ENCODE results near the gene LEAP2.

LEAP2 gene

DNA sequence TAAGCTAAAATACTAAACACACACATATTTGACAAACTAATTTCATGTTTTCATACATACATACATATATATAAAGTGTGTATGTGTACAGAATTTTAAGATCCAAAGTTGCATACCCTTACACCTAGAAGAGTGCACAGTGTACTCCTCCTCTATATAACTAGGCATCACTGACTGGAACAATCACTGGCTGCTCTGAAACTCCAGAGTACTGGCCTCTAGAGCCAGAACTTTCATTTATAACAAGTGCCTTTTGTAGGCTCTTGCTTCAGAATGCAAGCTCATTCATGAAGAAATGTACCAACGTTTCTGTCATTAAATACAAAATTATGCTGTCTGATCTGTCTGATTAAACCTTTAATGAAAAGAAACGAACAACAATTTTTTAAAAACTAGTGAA is 4.0 kb downstream of the LEAP2 start:
- DNase-seq (ENCODE audit: low read depth in 1 of 2, low spot score in 1 of 2), result no peak

DNA sequence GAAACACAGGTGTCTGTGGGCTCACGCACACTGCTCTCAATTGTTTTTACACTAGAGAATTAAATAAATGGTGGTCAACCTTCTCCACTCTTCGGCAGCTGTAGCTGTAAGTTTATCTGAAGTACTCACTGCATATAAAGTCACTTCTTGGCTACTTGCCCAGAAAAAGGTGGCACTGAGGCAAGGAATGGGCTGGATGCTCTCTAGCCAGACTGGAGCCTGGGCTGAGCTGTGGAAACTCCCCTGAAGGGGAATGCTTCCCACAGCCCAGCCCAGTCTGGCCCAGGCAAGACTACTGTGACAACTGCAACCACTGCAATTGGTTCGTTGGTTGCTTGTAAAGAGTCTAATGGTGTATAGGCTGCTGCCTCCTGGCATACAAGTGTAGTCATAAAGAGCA is 4.5 kb downstream of the LEAP2 start:
- DNase-seq (ENCODE audit: low read depth in 1 of 2, low spot score in 1 of 2), result no peak

DNA sequence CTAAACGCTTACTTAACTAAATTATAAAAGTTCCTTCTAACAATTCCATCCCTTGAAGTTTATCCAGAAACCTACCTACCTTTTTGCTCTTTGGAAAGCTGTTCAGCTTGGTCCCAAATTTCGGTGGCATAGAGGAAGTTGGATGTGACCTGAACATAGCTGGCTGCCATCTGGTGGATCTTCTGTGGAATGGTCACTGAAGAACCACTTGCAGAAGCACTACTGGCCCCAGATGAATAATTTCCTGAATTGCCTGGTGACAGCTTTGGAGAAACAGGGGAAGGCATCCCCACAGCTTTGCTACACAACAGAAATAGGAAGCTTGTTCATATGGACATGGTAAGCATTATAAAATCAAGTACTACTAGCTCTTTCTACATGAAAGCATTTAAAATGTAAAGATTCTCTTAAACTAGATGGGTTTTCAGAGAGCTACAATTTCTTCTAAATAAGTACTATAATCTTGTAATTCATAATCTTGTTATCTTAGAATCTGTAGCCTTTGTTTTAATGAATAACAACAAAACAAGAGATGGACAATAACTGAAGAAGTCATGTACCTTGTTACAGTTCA is 9.9 kb downstream of the LEAP2 start:
- DNase-seq (ENCODE audit: low read depth in 1 of 2, low spot score in 1 of 2), result no peak

DNA sequence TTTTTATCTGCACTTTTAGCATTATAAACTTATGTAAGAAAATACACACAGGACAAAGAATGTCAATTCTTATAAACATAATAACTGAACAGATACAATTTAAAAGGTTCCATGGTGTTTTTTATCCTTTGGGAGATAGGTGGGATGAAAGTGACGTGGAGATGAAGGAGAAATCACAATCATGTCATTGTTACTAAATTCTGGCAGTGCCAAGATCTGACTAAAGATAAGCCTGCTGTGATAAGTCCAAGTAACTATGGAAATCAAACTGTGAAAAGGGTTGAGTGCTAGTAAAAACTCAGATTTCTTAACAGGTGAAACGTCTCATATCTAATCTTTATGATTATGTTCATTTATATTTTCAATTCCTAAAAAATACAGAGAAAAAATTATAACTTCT is 11.1 kb downstream of the LEAP2 start:
- no peak for DNase-seq (ENCODE audit: low read depth in 1 of 2, low spot score in 1 of 2)

DNA sequence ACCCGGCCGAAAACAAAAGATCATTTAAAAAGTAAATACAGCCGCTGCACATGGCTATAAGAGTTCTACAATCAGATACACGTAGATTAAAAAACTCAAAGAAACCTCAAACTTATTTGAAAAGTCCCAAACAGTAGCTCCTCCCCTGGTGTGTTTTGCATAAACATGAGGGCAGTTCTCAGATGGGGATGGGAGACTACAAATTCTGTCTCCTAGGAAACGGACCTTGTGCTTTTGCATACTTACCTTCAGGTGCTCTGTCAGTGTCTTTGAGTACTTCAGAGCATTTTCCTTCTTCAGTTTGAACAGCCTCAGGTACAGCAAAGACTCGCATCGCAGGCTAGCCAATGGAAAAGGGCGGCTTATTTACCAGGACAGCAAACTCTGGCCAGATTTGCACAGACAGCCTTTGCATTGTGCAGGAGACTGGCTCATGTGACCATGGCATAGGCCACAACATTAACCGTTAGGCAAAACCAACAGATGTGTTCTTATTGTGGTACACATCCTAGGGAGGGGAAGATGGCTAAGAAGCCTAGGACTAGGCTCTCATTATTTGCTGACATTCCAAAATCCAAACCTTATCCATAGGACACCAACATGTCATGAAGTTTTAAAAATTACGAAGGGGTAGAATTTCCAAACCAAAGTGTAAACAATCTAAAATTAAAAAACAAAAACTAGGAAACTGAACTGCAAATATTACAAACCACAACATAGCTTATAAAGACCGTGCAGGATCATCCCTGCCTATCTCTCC is 12.8 kb downstream of the LEAP2 start:
- no peak for DNase-seq (ENCODE audit: low read depth in 1 of 2, low spot score in 1 of 2)

DNA sequence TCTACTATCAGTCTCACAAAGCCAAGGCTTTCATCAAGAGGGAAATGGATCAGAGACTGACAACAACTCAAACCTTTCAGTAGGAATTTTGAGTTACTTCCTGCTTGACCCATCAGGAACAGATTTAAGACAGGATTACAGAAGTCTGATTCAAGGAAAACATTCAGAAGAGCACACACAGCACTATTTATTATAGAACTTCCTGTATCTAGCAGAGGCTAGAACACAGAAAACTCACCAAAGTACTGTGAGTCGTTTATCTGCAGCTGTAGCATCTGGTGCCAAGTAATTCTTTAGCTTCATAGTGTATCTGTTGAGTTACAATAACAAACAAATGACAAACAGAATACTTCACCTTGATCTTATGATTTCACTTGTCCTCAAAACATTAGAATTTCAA is 13.8 kb downstream of the LEAP2 start:
- no peak for DNase-seq (ENCODE audit: low read depth in 1 of 2, low spot score in 1 of 2)

DNA sequence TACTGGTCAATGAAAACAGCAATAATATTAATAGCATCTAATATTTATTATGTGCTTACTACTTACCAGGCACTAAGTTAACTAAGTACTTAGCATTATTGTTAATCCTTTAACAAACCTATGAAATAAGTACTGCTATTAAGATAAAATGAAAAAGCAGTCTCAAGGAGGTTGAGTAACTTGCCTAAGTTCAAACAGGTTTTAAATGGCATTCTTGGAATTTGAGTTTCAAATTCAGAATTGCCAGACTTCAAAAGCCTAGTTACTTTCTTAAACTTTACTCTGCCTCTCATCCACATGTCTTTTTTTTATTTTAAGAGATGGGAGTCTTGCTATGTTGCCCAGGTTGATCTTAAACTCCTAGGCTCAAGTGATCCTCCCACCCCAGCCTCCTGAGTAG is 16.0 kb downstream of the LEAP2 start:
- DNase-seq (ENCODE audit: low read depth in 1 of 2, low spot score in 1 of 2), result no peak

DNA sequence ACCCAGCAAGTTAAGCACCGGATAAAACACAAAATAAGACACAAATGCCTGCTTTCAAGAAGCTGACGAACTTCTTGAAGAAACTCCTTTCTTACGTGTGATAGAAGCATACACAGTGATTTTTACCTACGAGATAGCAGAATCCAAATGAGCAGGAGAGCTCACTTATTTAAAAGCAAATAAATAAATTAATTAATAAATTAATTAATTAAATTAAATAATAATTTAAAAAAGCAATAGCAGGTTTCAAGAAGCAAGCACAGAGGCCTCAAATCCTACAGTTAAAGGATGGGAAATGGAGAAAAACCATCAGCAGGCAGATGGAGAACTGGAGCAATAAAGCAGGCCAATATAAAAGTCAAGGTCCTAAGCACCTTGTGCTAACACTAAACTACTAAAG is 17.3 kb downstream of the LEAP2 start:
- no peak for DNase-seq (ENCODE audit: low read depth in 1 of 2, low spot score in 1 of 2)

DNA sequence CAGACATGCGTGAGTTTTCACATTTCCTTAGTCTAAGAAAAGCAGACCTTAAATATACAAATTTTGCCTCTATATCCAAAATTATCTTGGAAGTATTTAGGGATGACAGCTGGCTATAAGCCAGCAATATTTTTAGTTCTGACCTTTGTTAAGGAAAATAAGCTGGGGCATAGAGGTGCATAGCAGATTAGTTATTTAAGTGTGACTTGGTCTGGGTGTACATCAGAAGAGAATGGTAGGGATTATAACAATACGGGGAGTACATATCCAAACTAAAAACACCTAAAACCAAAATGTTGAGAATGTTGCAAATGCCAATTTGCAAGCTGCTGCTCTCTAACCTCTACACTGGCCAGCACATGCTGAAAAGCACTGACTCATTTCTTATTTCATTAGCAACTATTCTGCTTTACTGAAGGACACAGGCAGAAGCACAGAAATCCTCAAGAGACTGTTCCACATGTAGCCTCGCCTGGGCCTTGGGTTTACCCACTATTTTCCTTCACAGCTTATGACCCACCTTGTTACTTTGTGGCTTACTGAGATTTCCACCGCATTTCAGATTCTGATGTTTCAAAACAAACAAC is 22.3 kb downstream of the LEAP2 start:
- no peak for DNase-seq (ENCODE audit: low read depth in 1 of 2, low spot score in 1 of 2)

DNA sequence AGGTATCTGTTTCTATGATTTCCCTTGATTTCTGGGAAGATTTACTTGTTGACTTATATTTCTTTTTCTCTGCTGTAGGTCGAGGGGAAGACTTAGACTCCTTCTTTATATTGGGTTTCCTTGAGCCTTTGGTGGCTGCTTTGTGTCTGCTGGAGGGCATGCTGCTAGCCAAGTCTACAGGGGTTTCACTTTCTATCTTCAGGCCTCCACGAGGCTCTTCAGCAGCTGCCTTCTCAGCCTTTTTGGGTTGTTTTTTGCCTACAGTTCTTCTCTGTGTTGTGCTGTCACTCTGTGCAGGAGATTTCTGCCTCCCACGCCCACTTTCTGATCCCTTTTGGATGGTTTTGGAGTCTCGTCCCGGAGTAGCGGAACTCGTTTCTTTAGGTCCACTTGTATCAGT is 23.2 kb downstream of the LEAP2 start:
- no peak for DNase-seq (ENCODE audit: low read depth in 1 of 2, low spot score in 1 of 2)

DNA sequence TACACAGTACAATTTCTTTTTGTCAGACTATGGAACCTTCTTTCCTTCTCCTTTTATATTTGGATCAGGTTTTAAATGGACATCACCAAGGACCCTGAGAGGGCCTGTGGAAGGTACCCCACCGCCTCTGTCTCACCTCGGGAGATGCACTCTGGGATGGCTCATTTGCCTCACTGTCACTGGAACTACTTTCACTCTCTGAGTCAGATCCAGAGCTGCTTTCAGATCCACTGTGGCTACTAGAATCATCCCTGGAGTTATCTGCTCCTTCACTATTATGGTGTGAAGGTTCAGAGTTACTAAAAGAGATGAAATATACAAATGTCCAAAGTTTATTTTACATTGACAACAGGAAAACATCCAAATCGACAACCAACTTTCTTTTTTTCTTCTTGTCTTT is 24.6 kb downstream of the LEAP2 start:
- DNase-seq (ENCODE audit: low read depth in 1 of 2, low spot score in 1 of 2), result no peak

DNA sequence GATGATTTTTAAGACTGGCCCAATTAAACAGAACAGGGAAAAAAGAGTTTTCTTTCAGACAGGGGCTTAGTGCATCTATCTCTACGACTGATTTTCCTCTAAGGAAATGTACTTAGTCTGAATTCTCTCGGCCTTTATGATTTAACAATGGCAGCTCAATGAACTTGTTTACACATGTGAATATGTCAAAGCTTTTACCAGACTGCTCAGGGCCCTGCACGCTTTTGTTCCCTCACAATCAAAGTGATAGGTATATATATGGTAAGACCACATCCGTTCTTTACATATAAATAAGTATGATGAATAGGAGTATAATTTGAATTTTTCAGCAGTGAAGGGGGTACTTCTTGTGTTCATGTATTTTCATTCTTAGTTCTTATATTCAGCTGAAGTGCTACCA is 27.6 kb downstream of the LEAP2 start:
- no peak for DNase-seq (ENCODE audit: low read depth in 1 of 2, low spot score in 1 of 2)

DNA sequence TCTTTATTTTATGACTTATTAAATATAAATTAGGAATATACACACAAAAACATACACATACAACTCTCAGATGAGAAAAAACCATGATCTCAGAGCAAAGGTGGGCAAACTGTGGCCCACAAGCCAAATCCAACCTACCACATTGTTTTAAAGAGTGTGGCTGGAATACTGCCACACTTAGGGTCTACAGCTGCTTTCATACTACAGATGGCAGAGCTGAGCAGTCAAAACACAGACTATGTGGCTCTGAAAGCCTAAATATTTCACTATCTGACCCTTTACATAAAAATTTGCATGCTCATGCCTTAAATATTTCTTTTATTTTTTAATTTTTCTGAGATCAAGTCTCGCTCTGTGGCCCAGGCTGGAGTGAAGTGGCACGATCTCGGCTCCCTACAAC is 28.3 kb downstream of the LEAP2 start:
- no peak for DNase-seq (ENCODE audit: low read depth in 1 of 2, low spot score in 1 of 2)

DNA sequence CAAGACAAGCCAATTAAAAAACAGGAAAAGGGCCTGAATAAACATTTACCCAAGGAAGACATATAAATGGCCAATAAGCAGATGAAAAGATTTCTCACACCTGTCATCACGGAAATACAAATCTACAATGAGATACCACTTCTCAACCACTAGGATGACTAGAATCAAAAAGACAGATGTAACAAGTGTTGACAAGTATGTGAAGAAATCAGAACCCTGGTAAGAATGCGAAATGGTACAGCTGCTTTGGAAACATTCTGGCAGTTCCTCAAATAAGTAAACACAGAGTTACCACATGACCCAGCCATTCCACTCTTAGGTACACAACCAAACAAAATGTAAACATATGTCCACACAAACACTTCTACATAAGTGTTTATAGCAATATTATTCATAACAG is 32.5 kb downstream of the LEAP2 start:
- DNase-seq (ENCODE audit: low read depth in 1 of 2, low spot score in 1 of 2), result no peak

DNA sequence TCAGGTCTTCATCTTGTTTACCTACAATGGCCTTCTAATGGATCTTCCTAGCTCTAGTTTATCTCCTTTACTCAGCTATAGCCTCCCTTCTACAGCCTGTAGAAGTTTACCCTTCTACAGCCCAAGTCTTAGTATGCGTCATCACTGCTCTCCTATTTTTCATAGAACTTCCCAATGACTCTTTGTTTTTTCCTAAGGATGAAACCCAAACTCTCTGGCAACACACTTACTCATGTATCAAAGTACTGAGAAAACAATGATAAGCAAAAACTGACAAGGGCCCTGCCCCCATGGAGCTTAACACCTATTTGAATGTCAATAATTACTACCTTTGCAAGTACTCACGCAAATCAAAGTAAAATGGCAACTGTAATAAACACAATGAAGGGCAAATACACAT is 33.7 kb downstream of the LEAP2 start:
- no peak for DNase-seq (ENCODE audit: low read depth in 1 of 2, low spot score in 1 of 2)

DNA sequence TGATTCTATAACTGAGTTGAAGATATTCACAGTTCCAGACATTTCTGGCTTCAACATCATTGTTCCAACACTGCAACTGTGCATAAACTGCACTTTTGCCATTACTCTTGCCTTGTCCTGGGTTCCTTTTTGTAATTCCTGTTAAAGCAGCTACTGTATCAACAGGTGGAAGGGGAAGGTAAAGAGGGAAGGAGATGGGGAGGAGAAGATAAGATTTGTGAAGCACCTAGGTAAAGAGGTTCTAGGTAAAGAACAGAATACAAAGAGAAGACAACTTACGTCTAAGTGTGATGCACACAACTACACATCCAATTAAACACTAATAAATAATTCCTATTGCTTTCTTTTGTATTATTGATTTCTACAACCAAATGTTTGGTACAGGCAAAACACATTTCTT is 36.2 kb downstream of the LEAP2 start:
- no peak for DNase-seq (ENCODE audit: low read depth in 1 of 2, low spot score in 1 of 2)

DNA sequence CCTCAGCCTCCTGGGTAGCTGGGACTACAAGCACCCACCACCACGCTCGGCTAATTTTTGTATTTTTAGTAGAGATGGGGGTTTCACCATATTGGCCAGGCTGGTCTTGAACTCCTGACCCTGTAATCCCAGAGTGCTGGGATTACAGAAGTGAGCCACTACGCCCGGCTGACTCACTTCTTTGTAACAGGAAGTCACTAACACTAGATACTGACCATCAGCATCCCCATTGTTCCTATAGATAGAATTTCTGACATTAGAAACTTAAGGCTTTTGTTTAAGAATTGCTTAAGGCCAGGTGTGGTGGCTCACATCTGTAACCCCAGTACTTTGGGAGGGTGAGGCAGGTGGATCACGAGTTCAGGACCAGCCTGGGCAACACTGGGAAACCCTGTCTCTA is 42.2 kb downstream of the LEAP2 start:
- DNase-seq (ENCODE audit: low read depth in 1 of 2, low spot score in 1 of 2), result no peak

DNA sequence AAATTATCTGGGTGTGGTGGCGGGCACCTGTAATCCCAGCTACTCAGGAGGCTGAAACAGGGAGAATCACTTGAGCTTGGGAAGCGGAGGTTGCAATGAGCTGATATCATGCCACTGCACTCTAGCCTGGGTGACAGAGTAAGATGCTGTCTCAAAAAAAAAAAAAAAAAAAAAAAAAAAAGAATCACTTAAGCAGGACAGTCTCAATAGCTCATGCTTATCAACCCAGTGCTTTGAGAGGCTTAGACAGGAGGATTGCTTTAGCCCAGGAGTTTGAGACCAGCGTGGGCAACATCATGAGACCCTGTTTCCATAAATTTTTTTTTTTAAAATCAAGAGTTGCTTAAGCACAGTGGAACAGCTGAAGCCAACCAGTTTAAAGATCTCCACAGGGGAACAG is 42.6 kb downstream of the LEAP2 start:
- no peak for DNase-seq (ENCODE audit: low read depth in 1 of 2, low spot score in 1 of 2)
